Dermis blood vessel endothelial cell (primary cell): Measurements from ENCODE around the gene ERN1. TPM values are rescaled to one million over a fixed set of nuclear protein-coding genes. Genes with fewer than 3 reads are reported as not detected.
A peak's percentile ranks its signal among the peaks of the same experiment; 100 is the strongest.
"Not testable (repeated sequence)": the region's sequence is repeated elsewhere in the genome, so short reads cannot be mapped to it uniquely, and the experiment has no call there.

ENCODE experiments used
- DNase-seq: peaks from one replicate; pipeline ENCODE4 v3.0.0; 2010
- total RNA-seq: library from RNA; depleted of rRNA; stranded (reverse); fragments of >200 nt; gene quantifications from 2 replicates; pipeline ENCODE4 v1.2.3, GENCODE V29; 2014

Gene ERN1
- total RNA-seq, 1 donor from 2014 or later, result 20.4 TPM

DNA sequence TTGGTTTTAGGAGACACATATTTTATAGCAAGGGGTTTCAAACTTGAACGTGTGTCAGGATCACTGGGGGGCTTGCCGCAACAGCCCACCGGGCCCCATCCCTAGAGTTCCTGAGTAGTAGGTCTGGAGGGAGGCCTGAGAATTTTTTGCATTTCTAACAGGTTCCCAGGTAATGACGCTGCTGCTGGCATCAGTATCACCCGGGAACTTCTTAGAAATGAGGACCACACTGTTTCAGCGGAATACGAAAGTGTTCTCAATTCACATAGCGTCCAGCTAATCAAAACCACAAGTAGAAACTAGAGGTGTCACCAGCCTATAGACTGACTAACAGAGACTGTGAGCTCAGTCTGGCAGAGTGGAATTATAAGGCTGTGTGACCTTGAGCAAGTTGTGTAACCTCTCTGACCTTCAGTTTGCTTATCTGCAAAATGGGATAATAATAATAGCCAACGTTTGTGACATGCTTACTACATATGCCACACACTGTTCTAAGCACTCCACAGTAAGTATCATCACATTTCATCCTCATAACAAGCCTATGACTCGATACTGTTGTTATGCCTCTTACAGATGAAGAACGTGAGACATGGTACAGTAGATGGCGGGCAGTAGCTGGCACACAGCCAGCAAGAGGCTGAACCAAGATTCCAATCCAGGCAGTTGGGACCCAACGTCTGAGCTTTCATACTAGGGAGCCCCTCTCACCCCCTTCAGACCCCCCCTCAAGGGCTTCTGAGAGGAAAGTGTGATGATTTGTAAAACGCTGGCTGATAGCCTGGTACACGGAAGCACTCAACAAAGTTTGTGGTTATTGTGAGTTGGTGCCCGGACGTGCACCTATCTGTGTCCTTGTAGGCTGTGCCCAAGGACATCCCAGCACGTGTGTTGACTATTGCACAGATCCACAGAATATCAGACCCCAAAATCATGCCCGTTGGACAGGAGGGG is 104.9 kb downstream of the ERN1 start:
- peak; percentile 45 for DNase-seq

DNA sequence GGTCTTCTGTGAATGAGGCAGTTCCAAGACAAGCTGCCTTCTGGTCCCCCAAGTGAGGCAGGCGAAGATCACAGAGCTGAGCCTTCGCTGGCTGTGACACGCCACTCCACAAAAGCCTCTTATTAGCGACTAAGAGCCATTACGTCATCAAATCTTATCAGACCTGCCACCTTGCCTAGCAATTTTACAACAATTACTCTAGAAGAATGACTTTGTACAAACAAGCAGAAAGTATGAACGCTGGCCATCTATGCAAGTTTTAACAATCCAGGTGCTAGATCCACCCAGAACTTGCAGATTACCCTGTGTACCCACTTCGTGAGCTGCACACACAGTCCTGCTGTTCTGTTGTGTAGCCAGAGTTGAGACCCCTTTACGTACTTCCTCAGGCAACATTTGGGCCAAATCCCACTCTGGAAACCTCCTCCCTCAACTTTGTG is 105.7 kb downstream of the ERN1 start:
- DNase-seq, result peak; percentile 62

DNA sequence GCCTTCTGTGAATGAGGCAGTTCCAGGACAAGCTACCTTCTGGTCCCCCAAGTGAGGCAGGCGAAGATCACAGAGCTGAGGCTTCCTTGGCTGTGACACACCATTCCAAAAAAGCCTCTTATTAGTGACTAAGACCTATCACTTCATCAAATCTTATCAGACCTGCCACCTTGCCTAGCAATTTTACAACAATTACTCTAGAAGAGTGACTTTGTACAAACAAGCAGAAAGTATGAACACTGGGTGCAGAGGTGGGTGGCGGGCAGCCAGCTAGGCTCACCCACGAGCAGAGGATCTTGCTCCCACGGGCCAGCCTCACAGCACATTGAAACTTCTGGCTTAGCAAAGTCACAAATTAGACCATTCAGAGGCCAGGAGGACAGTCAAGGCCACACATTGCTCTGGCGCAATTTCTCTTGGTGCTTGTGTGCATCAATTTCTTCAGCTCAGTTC is 107.3 kb downstream of the ERN1 start:
- DNase-seq, result no peak

DNA sequence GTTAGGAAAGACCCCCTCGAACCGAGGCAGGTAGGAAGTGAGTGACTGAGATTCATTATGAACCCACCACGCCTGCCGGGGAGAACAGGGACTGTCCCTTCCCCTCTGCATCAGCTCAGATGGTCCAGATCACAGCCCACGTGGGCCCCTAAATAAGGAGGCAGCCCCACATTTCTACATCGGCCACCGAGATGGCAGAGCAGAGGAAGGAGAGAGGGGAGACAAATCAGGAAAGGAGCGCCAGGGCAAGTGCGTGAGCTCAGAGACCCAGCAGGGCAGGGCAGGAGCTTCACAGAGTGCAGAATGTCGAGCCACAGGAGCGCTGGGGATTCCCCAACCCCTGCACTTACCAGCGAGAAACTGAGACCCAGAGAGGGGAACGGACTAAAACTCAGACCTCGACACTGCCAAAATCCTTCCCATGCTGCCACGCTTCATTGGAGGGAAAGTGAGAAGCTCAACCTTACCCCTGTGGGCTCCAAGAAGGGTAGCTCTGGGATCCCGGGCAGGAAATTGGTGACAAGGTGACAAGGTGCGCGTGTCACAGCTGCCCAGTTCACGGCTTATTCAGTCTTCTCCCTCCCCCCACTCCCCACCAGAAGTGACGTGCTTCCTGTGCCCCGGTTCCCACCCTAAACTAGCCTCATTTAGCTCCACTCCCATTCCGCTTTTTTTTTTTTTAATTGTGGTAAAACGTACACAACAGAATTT is 109.7 kb downstream of the ERN1 start, which contains the start of gene ICAM2:
Gene ICAM2, minus strand, starts transcription at position 578 of the 711 bp plus-strand sequence. CDS start 13,942 bp downstream, outside the sequence.
- peak; percentile 84 for DNase-seq

DNA sequence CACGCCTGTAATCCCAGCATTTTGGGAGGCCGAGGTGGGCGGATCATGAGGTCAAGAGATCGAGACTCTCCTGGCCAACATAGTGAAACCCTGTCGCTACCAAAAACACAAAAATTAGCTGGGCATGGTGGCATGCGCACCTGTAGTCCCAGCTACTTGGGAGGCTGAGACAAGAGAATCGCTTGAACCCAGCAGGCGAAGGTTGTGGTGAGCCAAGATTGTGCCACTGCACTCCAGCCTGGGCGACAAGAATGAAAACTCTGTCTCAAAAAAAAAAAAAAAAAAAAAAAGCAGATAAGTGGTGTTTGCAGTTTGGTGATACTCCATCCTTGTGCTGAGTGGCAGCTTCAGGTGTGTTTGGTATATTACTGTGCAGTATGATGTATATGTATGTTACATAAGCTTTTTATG is 110.4 kb downstream of the ERN1 start:
- DNase-seq, result not testable (repeated sequence)

DNA sequence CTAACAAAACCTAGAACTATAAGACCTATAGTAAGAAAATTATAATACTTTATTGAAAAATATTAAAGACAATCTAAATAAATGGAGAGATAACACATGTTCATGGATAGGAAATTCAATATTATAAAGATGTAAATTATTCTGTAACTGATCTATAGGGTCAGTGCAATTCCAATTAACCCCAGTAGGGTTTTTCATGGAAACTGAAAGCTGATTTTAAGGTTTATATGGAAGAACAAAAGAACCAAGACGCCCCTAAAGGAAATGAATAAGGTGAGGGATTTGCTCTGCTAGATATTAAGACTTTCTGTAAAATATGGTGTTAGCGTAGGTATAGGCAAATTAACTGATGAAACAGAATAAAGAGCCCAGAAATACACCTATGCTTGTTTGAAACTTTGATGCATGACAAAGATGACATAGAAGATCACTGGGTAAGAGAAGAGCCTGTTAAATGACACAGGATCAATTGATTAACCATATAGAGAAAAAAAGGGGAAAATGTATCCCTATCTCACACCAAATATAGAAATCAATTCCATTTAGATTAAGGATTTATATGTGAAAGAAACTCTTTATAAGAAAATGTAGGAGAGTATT is 112.5 kb downstream of the ERN1 start:
- peak; percentile 47 for DNase-seq

DNA sequence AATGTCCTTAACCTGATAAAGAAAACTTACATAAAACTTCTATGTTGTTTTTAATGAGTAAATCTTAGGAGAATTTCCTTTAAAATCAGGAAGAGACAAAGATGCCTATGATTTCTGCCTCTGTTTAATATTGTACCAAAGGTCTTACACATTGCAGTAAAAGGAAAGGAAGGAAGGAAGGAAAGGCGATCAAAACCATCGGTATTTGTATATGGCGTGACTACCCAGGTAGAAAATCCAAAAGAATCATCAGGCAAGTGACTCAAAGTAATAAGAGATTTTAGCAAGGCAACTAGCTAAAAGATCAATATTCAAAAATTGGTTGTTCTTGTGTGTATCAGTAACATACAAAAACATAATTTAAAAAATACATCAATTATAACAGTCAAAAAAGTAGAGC is 113.0 kb downstream of the ERN1 start:
- peak; percentile 69 for DNase-seq

DNA sequence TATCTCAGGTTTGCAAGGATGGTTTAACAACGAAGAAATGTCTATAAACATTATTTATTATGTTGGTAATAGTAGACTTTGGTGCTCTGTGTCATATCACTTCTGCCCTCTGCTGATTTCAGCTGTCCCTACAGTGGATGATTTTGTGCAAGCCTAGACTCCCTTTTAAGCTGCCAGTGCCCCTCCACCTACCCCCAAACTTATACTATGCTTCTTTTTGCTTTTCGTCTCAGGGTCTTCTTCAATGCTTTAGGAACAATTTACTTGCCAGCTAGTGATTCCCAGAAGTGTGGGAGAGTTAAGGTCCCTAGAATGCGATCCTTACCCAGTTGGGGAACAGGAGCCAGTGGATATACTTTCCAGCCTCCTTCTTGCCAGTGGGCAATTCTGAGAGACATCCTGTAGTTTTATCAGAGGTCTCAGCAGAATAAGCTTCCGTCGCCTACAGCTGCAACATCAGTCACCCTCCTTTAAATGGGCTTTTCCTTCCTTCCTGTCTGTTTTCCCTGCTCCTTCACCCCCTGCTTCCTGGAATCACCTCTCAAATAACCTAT is 113.6 kb downstream of the ERN1 start:
- DNase-seq, result peak; percentile 67

DNA sequence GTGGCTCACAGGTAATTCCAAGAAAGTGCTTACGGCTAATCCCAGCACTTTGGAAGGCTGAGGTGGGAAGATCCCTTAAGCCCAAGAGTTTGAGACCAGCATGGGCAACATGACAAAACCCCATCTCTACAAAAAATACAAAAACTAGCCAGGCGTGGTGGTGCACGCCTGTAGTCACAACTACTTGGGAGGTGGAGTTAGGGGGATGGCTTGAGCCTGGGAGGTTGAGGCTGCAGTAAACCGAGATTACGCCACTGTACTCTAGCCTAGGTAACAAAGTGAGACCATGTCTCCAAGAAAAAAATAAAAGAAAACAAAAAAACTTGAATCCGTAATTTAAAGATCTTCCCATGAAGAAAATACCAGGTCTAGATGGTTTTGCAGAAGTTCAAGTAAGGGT is 114.5 kb downstream of the ERN1 start:
- no peak for DNase-seq

DNA sequence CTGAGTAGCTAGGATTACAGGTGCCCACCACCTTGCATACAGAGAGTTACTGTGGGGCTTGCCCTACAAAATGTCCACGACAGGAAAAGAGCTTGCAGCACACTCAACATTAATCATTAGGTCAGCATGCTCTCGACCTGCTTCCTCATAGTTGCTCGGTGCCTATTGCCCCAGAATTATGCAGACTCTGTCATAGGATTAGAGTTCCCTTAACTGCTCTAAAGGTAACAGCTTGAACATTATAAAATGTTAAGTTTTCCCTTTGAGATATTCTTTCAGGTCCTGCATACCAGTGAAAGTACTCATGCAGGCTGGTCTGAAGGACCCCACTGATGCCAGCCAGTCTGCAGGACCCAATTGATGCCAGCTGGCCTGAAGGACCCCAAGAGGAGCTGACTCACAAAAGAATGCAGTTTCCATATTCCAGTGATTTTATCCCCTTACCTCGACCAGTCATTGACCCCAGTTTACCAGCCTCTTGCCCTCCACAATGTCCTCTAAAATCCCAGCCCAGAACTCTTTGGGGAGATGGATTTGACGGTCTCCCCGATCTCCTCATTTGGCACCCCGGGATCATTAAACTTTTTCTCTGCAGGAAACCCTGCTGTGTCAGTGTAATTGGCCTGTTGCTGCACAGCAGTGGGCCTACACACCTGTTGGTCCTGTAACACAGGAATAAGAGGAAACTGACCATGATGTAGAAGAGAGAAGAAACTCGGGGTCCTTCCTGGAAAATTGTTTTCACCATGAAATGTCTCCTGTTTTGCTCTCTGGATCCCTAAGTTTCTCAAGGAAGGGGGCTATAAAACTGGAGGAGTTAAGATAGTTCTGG is 120.2 kb downstream of the ERN1 start:
- peak; percentile 59 for DNase-seq

DNA sequence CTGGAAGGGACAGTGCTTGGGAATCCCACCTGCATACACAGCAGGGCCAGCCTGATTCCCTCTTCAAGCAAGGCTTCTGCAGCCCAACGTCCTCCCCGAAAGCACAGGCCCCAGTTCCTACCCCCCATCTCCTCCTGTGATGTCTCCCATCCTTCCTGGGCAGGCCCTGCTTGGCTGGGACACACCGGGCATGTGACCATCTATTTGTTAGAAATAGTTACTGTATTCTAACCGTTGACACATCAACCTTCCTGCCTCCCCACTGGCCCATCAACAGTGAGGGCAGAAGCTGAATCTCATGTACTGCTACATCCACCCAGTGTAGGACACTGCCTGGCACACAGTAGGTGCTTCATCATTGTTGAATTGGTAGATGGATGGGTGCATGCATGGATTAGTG is 121.1 kb downstream of the ERN1 start:
- DNase-seq, result peak; percentile 46

DNA sequence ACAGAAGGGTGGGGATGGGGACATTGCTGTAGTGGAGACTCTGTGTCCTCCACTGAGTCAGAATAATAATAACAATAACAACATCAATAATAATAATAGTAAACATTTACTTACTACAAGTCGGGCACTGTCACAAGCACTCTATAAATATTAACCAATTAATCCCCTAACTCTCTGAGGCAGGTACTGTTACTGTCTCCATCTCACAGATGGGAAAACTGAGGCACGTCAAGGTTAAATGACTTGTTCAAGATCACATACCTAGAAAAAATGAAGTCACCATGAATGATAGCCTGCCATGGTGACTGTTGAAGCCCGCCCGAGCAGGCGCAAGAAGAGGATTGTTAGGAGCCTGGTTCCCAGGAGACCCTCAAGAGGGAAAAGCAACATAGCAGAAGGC is 121.6 kb downstream of the ERN1 start:
- no peak for DNase-seq

DNA sequence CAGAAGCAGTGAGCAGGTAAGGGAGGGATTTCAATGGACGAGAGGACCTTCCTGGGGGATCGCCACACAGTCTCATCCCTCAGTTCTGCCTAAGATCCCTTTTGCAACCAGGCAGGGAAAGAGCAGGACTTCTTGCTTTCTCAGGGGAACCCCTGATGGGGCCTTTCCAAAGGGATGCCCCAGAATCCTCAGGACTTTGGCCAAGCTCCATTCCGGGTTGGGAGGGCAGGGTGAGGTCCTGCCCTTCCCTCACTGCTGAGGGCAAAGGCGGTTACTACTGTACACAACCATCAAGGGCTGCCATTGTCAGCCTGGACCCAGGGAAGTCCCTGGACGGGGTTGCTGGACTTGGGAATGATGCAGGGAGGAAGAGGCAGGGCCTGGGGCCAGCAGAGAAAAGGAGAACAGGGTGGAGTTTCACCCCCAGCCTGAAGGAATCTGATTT is 122.1 kb downstream of the ERN1 start:
- DNase-seq, result peak; percentile 67

DNA sequence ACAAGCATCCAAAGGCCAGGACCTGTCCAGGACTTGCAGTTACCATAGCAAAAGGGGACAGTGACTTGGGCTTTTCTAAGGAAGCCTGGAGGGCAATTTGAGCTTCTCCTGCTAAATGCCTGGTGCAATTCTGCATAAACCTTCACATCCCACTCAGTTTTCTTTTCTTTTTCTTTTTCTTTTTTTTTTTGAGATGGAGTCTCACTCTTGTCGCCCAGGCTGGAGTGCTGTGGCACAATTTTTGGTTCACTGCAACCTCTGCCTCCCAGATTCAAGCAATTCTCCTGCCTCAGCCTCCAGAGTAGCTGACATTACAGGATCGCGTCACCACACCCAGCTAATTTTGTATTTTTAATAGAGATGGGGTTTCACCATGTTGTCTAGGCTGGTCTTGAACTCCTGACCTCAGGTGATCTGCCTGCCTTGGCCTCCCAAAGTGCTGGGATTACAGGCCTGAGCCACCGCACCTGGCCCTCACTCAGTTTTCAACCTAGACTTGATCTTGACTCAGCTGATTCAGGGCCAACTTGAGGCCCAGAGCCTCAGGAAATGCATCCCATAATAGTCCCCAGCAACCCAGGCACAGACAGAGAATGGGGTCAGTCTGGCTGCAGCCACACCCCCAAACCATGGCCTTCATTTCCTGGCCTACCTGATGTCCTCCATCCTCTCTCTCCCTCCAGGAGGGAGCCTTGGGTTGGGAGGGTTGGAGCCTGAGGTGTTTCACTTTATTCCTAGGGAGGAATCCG is 122.7 kb downstream of the ERN1 start:
- peak; percentile 55 for DNase-seq

DNA sequence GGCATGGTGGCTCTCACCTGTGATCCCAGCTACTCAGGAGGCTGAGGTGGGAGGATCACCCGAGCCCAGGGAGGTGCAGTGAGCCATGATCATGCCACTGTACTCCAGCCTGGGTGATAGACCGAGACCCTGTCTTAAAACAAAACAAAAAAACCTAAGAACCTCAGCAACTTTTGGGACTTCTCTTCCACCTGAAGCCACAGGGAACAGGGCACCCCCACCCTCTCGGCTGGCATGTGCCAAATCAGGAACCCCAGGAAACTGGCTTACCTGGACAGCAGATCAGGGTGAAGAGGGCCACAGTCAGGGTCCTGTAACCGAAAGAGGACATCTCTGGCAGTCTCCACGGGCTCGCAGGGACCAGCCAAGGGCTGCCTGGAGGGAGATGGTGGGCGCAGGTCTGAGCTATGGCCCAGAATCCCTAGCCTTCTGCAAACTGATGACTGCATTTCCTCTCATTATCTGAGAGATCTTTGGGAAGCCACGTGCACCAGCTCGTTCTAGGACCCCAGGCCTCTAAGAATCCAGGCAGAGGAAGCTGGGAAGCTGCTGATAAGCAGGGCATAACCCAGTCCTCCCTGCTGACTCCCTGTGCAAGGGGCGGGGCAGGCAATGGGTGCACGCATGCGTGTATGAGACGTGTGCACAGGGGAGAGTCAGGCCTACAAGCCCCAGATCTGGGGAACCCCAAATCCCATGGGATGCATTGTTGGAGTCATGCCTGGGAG is 123.4 kb downstream of the ERN1 start:
- DNase-seq, result peak; percentile 99

DNA sequence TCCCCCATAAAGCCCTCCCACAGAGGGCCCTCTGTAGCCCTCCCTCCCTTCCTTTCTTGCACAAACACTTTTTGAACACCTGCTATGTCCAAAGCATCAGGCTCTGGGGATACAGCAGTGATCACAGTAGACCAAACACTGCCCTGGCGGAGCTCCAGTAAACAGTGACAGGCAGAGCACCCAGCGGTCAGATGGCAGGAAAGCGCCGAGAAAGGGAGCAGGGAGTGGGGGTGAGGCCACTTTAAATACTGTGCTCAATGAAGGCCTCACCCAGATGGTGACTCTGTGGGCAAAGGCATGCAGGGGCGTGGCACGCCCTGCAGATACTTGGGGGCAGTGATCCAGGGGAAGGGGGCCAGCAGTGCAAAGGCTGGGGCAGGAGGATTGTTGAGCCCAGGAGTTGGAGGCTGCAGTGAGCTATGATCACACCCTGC is 124.2 kb downstream of the ERN1 start:
- peak; percentile 56 for DNase-seq

DNA sequence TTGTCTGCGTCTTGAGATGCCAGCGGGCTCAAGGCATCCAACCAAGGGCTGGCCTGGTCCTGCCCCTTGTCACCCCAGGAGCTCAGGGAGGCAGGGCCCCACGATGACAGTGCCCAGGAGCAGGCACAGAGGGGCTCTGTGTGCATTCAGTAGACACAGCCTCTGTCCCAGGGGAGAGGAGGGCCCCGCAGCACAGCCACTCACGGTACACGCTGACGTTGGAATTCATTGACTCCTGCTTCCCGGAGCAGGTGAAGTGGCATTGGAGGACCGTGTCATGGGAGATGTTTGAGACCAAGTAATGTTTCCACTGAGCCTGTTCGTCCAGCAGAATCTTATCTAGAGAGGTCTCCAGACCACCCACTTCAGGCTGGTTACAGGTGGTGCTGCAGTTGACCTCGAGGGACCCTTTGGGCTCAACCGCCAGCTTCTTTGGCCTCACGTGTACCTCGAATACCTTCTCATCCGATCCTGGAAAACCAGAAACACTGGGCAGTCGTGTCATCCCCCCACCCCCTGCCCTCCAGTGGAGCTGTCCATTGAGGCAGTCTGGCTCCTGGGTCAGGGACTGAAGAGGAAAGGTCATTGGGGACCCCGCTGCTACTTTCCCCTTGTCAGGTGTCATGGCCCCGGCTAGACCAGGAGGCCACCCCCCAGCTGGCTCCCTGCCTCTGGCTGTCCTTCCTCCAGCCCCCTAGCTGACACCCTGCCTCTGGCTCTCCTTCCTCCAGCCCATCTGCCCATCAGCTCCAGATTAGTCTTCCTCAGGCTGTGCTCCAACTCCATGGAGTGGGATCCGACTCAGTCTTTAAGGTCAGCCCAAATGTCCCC is 124.8 kb downstream of the ERN1 start:
- DNase-seq, result no peak

DNA sequence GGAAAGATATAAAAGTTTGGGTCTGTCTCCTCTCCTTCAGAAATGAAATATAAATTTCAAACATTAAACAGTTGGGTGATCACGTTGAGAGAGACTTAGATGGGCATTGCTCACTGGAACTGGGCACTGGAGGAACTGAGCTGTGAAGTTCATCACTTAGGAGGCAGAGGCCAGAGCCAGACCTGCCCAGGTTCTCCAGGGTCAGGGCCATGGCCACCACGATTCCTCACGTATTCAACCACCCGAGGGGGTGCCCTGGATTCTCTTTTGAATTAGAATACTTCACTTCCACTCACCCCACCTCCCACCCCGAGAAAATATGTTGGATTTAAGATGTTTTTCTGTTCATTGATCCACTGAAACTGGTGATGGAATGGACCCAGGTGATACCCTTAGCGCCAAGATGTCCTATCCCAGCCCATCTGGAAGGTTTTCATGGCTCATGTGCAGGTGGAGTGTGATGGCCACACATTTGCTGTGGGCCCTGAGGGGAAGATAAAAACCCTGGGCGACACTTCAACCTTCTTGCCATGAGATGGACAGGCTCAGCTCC is 125.7 kb downstream of the ERN1 start:
- no peak for DNase-seq
